Left lung (tissue), 14 donors: Measurements from ENCODE around the gene RASGRP1. TPM values are rescaled to one million over a fixed set of nuclear protein-coding genes. Genes with fewer than 3 reads are reported as not detected.
A peak's percentile ranks its signal among the peaks of the same experiment; 100 is the strongest.

Experiments used
- ATAC-seq: fragments of 200-7000 bp; cut with Tn5 transposase; one replicate; pipeline ENCODE4 v1.9.1; 2020; ENCODE audit warnings: moderate library complexity
- DNase-seq, 4 donors: peaks; one replicate each; pipeline ENCODE4 v3.0.0-alpha.2; 2013 to 2020
- H3K27ac ChIP-seq, 2 donors: fragments of 200-600 bp; sonication (generic) in 1 of 2; one replicate each; pipeline versions ENCODE4 v1.5.0 to v1.8.0; 2020 to 2021
- H3K27me3 ChIP-seq, 2 donors: fragments of 200-600 bp; sonication (generic) in 1 of 2; one replicate each; pipeline versions ENCODE4 v1.5.0 to v1.8.0; 2020 to 2021
- H3K36me3 ChIP-seq, 2 donors: fragments of 200-600 bp; sonication (generic) in 1 of 2; one replicate each; pipeline versions ENCODE4 v1.5.0 to v1.8.0; 2020 to 2021
- H3K4me1 ChIP-seq, 2 donors: fragments of 200-600 bp; one replicate each; pipeline ENCODE4 v1.8.0; 2021
- H3K4me3 ChIP-seq, 2 donors: fragments of 200-600 bp; sonication (generic) in 1 of 2; one replicate each; pipeline versions ENCODE4 v1.5.0 to v1.8.0; 2020 to 2021; ENCODE audit warnings: mild to moderate bottlenecking in 1 of 2
- H3K9me3 ChIP-seq, 2 donors: fragments of 200-600 bp; sonication (generic) in 1 of 2; one replicate each; pipeline versions ENCODE4 v1.5.0 to v1.8.0; 2020 to 2021
- CTCF ChIP-seq, 2 donors: fragments of 200-600 bp; sonication (generic) in 1 of 2; IDR thresholded peaks; one replicate each; pipeline versions ENCODE4 v1.5.0 to v1.8.0; 2021; ENCODE audit warnings: antibody characterized with exemption in 2 of 2
- intact Hi-C, 2 donors: fragments of 100-400 bp; cut with DNase I; formaldehyde crosslinking; loops; one replicate each; pipeline versions ENCODE4 v1.11.2 to v1.14.2; 2022
- long read RNA-seq, 12 donors: library from polyadenylated mRNA in 2 of 12; unstranded in 2 of 12; transcript quantifications; one replicate each; pipeline ENCODE4 v2.0.0 and lab custom pipeline, GENCODE V29; 2019 to 2026
- polyA plus RNA-seq, 6 donors: library from polyadenylated mRNA; unstranded; fragments of 120-200 nt; gene quantifications; one replicate each; pipeline ENCODE4 v1.2.1, GENCODE V29; 2013; ENCODE audit not compliant: insufficient read length in 6 of 6
- total RNA-seq, 2 donors: library from RNA; stranded (reverse); fragmentation: NEBNext Ultra II Directional; extraction: Animal tissue kit (Norgen Biotek cat#: 25700); gene quantifications; one replicate each; pipeline ENCODE4 v1.2.1, GENCODE V29; 2021
- donor health status: DM: no; HTN: yes; CAD: no.
- donor health status: DM: no; HTN: no; CAD: no.

Gene RASGRP1
- 10 to 100 TPM in 1 of 2 donors, 1 to 10 TPM in 1; 3.3 to 19.2 TPM for total RNA-seq
- polyA plus RNA-seq, result 1 to 10 TPM; 1.2 to 1.7 (median 1.4) TPM
- long read RNA-seq, donor 1, result 0 reads
- long read RNA-seq, donor 2, result 0 reads
- long read RNA-seq, donor 3, result 0 reads
- long read RNA-seq, donor 4, partial matches to known transcripts, result 0 of 2 reads
- long read RNA-seq, donor 4, other reads (novel, unspliced or antisense), result 2 of 2 reads
- long read RNA-seq, donor 5, result 0 reads
- long read RNA-seq, donor 6, result 0 reads
- long read RNA-seq, donor 7, result 0 reads
- long read RNA-seq, donor 8, result 0 reads
- long read RNA-seq, donor 9, result 0 reads
- long read RNA-seq, donor 10, result 0 reads
- long read RNA-seq, donor 11, result 0 reads
- long read RNA-seq, donor 12, result 0 reads

GRCh38 chr15:38564557-38565286 lies at the start of gene RASGRP1:
RASGRP1 (minus strand) TSS chr15:38564814; CDS start chr15:38564628, 186 bp downstream.
- peak within 1 kb of the TSS; percentile 53 to 63 for H3K4me3 ChIP-seq
- H3K27me3 ChIP-seq, result peaks cover 7 to 34% of the 10 kb centered on the region in 2 donors
- peak; percentile 90 for ATAC-seq
- peaks cover 0 to 16% of the 10 kb centered on the region in 2 donors for H3K4me1 ChIP-seq
- H3K27ac ChIP-seq, result peak within 1 kb of the TSS; percentile 47 to 70
- peak; percentile 45 to 90 (median 76) for DNase-seq
- intact Hi-C loops, result loop anchor here in 1 of 2 donors (10.0 kb wide), 2 partner anchors 90 to 120 kb away; no protein-coding TSS in a partner anchor
- H3K9me3 ChIP-seq, result no peaks in the 10 kb centered on the region
- no peaks in the 10 kb centered on the region for H3K36me3 ChIP-seq
- no peak for TF ChIP-seq CTCF (IDR thresholded peaks at IDR 0.05)

GRCh38 chr15:38613085-38613484 lies 48.5 kb upstream of the RASGRP1 start:
- Histone ChIP-seq H3K36me3 (no peaks in the 10 kb centered on the region), H3K27me3 (no peaks in the 10 kb centered on the region), H3K9me3 (no peaks in the 10 kb centered on the region), H3K27ac (no peak overlapping the region), H3K4me3 (no peak overlapping the region), H3K4me1 (no peaks in the 10 kb centered on the region)
- TF ChIP-seq CTCF (IDR thresholded peaks at IDR 0.05), result no peak
- DNase-seq (no peak), ATAC-seq (no peak)
- intact Hi-C loops, result no loop called here

DNA sequence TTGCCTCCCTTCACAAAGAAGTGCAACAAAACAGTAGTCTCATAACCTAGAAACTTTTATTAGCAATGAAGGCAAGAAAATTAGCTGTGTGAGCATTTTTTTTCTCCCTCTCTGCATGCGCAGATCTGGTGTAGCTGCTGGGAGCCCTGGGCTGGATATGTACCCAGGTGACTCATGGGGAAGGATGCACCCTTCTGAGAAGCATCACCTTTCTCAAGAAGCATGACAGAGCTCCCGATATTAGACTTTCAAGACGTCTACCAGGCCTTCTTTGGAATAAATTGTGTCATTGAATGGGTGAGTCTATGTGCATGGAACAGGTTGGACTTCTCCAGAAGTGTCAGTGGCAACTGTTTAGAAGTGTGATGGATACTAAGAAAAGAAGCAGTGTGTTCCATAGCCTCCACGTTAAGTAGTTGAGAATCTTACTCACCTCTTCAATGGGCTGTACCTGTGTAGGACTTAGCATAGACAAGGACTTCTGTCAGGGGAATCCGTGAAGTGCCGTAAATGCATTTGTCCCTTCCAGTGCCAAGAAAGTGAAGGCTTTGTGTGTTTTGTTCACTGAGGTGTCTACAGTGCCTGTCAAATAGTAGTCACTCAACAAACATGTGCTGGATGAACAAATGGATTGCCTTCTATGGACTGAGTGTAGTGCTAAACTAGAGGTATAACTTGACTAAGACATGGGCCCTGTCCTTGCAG lies 47.7 kb upstream of the RASGRP1 start:
- ATAC-seq (no peak), DNase-seq (no peak)
- Histone ChIP-seq H3K9me3 (no peaks in the 10 kb centered on the region), H3K4me1 (no peaks in the 10 kb centered on the region), H3K4me3 (no peak overlapping the region), H3K27me3 (no peaks in the 10 kb centered on the region), H3K36me3 (no peaks in the 10 kb centered on the region), H3K27ac (no peak overlapping the region)
- intact Hi-C loops, result no loop called here
- no peak for TF ChIP-seq CTCF (IDR thresholded peaks at IDR 0.05)

- intact Hi-C loops, result no loop called here
- no peaks in the 10 kb centered on the region for H3K27me3 ChIP-seq
- H3K4me3 ChIP-seq, result no peak overlapping the region
- ATAC-seq (no peak), DNase-seq (no peak)
- H3K4me1 ChIP-seq, result no peaks in the 10 kb centered on the region
- H3K36me3 ChIP-seq, result no peaks in the 10 kb centered on the region
- H3K27ac ChIP-seq, result no peak overlapping the region
- H3K9me3 ChIP-seq, result no peaks in the 10 kb centered on the region
- no peak for TF ChIP-seq CTCF (IDR thresholded peaks at IDR 0.05)
Observed at GRCh38 chr15:38611228-38611627, 46.6 kb upstream of the RASGRP1 start.

GRCh38 chr15:38610748-38611147 lies 46.1 kb upstream of the RASGRP1 start:
- no peak overlapping the region for H3K4me3 ChIP-seq
- no peak for DNase-seq
- no peak for TF ChIP-seq CTCF (IDR thresholded peaks at IDR 0.05)
- intact Hi-C loops, result no loop called here
- no peaks in the 10 kb centered on the region for H3K36me3 ChIP-seq
- no peaks in the 10 kb centered on the region for H3K4me1 ChIP-seq
- no peaks in the 10 kb centered on the region for H3K27me3 ChIP-seq
- no peaks in the 10 kb centered on the region for H3K9me3 ChIP-seq
- no peak overlapping the region for H3K27ac ChIP-seq
- ATAC-seq, result no peak
